Measurements from ENCODE around the gene RHEBL1.

Gene RHEBL1

GRCh38 chr12:49021292-49021915, 48.4 kb downstream of the RHEBL1 start:
- no peak for DNase-seq (ENCODE audit: low read depth in 1 of 2, low spot score in 1 of 2)

- DNase-seq (ENCODE audit: low read depth in 1 of 2, low spot score in 1 of 2) = no peak
Observed at GRCh38 chr12:49020441-49020840, 49.3 kb downstream of the RHEBL1 start.

- DNase-seq (ENCODE audit: low read depth in 1 of 2, low spot score in 1 of 2) = no peak
Observed at GRCh38 chr12:49019443-49020324, 50.1 kb downstream of the RHEBL1 start.

- DNase-seq (ENCODE audit: low read depth in 1 of 2, low spot score in 1 of 2) = no peak
Observed at GRCh38 chr12:49019120-49019430, 50.7 kb downstream of the RHEBL1 start.

GRCh38 chr12:49018261-49019119, 51.3 kb downstream of the RHEBL1 start, which contains the start of gene PRKAG1:
TSS of gene PRKAG1 (minus strand) at chr12:49018776. CDS start at chr12:49018740, 36 bp downstream.
- peak; percentile 92 to 94 for DNase-seq (ENCODE audit: low read depth in 1 of 2, low spot score in 1 of 2)

GRCh38 chr12:49017891-49018260, 51.9 kb downstream of the RHEBL1 start:
- DNase-seq (ENCODE audit: low read depth in 1 of 2, low spot score in 1 of 2) = no peak

- DNase-seq (ENCODE audit: low read depth in 1 of 2, low spot score in 1 of 2) = no peak
Observed at GRCh38 chr12:49015196-49015595, 54.6 kb downstream of the RHEBL1 start.

Data from activated T-helper 1 cell treated with anti-CD3 and anti-CD28 coated beads, Interleukin-2, amount 50 U/mL, for 16 hours (primary cell).